UCSD-AML1 (cell line): Measurements from ENCODE around the gene ZFX.
"Not testable (repeated sequence)": the region's sequence is repeated elsewhere in the genome, so short reads cannot be mapped to it uniquely, and the experiment has no call there.

Experiments
- DNase-seq: peaks from one replicate; lab custom pipeline; 2025; ENCODE audit not compliant: unreplicated experiment; lab: John Stamatoyannopoulos, UW

ZFX gene

DNA sequence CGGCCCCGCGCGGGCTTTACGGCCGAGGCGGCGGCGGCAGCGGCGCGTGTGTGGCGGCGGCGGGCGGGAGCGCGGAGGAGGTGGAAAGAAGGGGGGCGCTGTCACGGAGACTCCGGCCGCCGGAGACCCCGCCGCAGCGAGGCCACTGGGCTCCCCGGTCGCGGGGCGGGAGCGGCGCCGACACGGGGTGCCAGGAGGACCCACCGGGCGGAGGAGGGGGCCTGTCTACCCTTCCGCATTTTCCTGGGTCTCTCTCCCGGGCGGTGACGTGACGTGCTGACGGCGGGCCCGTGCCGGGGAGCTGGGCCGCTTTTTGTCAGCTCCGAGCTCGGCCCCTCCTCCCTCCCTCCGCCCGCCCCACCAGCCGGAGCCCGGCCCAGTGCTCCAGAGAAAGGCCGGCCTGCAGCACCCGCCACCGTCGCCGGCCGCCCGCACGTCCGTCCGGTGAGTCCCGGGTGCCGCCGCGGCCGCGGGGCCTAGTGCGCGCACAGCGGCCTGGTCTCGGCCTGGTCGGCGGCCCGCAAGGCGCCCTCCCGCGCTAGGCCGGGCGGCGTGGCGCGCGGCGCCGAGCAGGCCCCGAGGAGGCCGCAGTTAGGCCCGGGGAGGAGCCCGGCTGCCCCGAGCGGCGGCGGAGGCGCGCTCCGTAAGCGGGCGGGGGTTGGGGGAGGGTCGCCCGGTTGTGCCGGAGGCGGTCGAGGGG, at the start of gene ZFX:
ZFX (plus strand) TSS at position 379 of the 700 bp plus-strand sequence. CDS start 23,014 bp downstream, outside the sequence.
- peak; percentile 74 for DNase-seq

DNA sequence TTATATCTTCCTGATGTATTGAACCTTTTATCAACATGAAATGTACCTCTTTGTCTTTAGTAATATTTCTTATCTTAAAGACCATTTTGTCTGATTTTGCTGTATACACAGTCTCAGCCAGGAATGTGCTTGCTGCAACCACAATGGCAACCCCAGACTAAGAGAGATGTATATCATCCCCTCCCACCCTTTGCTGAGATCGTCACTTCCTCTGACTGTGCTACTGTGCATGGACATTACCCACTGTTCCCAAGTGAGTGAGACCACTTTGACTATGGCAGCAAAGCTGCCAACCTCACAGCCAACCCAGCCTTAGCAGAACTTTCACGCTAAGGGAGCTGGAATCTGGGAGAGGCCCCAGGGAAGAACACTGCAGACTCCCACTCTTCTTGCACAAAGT, 48.8 kb upstream of the ZFX start:
- no peak for DNase-seq

GRCh38 chrX:24110069-24110468, 39.5 kb upstream of the ZFX start:
- no peak for DNase-seq

- DNase-seq, result no peak
Measured at GRCh38 chrX:24113181-24113580, 36.3 kb upstream of the ZFX start.

- DNase-seq, result no peak
Measured at GRCh38 chrX:24117258-24117657, 32.3 kb upstream of the ZFX start.

GRCh38 chrX:24124244-24124799, 25.2 kb upstream of the ZFX start:
- no peak for DNase-seq

- DNase-seq, result no peak
Measured at GRCh38 chrX:24125028-24125612, 24.4 kb upstream of the ZFX start.

DNA sequence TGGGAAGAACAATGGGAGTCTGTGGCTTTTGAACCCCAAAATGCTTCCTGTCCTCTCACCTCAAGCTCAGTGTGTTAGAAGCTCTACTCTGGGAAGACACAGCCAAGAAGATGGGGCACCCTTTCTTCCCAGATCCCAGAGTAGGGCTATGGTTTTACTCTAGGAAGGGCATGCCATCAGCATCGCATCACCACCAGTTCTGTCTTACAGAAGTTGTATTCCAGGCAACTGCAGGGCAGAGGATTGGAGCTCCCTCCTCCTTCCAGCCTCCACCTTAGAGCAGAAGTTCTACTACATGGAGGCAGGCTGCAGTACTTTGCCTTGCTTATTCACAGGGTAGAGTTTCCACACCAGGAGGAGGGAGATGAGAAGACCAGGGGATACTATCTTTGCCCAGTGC, 18.1 kb upstream of the ZFX start:
- DNase-seq, result no peak

DNA sequence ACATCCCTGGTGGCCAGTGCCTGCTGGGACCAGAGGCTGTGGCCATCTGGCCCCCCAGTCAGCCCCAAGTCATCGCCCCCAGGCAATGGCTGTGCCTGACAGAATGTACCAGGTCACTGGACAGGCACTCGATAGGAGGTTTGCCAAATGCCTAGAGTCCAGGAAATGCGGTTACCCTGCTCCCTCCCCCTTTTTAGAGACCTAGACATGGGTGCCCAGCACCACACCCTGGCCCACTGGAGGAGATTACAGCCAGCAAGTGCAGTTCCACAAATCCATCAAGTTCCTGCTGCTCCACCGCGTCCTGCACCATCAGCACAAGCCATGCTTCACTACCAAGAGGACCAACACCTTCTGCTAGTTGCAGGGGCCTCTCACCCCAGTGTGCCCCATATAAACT, 16.2 kb upstream of the ZFX start:
- peak; percentile 21 for DNase-seq

DNA sequence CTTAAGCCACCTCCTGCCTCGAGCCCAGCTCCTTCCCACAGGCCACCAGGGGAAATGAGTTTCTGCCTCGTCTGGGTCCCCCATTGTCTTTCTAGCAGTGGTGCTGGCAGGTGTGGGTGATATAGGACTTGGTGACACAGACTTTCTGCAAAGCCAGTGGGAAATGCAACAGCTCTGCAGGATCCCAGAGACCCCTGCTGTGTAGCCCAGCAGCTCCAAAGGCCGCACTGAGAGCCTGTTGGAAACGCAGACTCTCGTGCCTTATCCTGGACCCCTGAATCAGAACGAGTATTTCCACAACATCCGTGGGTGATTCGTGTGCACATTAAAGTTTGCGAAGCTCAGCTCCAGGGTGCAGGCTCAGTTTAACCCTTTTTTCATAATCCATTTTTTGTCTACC, 13.8 kb upstream of the ZFX start:
- not testable (repeated sequence) for DNase-seq

- no peak for DNase-seq
Measured at GRCh38 chrX:24137192-24137591, 12.3 kb upstream of the ZFX start.

DNA sequence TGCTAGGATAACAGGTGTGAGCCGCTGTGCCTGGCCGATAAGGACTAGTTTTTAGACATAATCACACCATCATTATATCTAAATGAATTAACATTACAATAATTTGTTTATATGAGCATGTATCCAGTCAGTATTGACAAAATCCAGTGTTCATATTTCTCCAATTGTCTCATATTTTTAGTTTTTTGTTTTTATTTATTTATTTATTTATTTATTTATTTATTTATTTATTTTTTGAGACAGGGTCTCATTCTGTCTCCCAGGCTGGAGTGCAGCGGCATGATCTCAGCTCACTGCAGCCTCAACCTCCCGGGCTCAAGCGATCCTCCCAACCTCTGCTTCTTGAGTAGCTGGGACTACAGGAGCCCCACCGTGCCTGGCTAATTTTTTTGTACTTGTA, 5.5 kb upstream of the ZFX start:
- not testable (repeated sequence) for DNase-seq

GRCh38 chrX:24144528-24144927, 5.0 kb upstream of the ZFX start:
- DNase-seq, result no peak

DNA sequence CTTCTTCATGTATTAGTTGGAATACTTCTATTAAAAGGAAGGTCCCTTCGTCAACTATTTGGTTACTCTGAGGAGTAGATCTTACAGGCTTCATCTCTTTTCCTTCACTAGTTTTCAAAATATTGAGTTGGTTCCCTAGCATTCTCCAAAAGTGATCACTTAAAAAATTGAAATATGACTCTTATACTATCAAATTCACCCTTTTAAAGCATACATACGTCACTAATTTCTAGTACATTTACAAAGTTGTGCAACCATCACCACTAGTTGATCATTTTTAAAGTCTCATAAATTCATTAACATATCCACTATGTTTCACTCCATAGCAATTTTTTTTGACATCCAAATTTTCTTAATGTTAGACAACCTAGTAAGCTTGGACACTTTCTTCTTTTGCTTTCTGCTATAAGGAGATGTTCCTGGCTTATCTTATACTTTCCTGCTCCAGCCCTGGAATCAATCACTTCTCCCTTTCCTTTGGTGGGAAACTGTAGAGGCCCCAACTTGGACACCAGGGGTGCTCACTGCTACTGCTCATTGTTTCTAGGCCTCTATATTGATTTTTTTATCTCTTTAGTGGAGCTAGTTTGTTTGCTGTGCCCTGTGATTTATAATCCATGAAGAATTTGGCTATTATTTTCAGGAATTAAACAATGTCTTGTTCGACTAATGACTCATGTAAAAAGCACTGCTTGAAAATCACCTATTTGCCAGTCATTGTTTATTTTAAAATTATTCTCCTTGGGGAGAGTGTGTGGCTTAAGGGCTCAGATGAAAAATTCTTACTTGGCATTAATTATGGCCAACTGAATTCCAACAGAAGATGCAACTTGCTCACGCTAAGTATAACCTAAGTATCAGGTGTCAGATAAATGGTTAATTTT, 4.0 kb upstream of the ZFX start:
- DNase-seq, result no peak

- DNase-seq, result no peak
Measured at GRCh38 chrX:24146283-24146949, 3.1 kb upstream of the ZFX start.

GRCh38 chrX:24147165-24147564, 2.4 kb upstream of the ZFX start:
- DNase-seq, result no peak

DNA sequence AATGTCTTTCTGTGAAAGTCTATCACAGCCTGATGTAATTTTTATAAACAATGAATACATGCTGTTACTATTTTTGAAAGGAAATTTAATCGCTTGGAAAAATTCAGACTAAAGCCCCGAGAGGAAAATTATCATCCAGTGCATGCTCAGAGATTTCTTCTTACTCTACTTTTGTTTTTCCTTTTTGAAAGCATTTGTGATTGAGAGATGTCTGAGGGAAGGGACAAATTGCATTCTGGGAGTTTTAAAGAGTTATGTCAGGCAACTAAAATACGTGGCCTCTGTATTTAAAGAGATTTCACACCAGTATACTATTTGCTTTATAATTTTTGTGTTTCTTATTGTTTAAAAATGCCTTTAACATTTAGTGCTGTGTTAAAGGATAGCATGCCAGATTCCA, 1.4 kb upstream of the ZFX start:
- DNase-seq, result no peak

GRCh38 chrX:24148535-24149350, 786 bp upstream of the ZFX start:
- DNase-seq, result no peak

DNA sequence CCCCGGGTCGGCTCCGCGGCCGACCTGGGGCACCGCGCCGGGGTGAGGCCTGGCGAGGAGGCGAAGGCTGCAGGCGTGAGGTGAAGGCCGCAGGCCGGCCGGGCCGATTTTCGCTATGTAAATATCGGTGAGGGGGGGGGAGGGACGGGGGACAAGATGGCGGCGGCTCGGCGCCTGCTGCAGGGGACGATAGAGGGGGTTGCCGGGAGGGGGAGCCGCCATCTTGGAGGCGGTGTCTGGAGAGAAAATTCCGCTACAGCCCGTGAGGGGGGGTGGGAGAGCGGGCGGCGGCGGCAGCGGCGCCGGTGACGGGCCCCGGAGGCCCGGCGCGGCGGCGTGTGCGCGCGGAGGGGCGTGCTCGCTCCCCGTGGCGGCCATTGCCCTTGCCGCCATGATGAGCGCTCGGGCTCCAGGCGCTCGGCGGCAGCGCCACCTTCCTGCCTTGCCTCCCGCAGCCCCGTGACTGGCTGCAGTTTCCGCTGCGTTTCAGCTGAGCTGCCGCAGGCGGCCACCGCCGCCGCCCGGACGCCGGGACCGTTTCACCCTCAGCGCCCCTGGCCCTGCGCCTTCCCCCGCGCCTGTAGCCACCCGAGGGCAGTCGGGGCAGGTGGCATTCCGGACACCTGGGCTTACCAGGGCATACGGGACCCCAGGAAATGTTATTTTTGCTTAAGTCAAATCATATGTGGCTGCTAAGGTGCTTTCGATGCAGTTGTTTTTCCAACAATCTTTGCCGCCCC, 692 bp downstream of the ZFX start:
- DNase-seq, result peak; percentile 92

DNA sequence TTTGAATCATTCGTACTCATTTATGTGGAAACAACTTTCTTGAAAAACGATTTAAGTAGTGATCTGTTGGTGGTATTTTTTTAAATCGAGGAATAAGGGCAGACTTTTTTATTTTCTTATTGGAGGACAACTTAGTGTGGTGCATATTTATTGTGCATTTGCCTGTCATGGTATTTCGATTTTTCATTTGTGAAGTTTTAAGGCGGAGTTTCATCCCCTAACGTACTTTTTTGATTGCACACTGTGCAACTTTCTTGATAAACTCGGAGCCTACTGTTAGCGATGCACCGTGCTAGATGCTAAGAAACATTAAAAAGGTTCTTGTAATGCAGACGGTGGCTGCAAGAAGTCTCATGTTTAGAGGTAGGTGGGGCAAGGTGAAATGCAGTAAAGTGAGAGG, 1.4 kb downstream of the ZFX start:
- DNase-seq, result no peak
